SJCRH30 (cell line): ENCODE results near the gene ATG9B. TPM values are rescaled to one million over a fixed set of nuclear protein-coding genes. Genes with fewer than 3 reads are reported as not detected.

Experiments used
- DNase-seq, 2 experiments: peaks; one replicate each; pipeline ENCODE4 v3.0.0-alpha.2; 2015 to 2020
- H3K27ac ChIP-seq: fragments of 250-450 bp; sonication (Bioruptor Pico); 2 replicates; pipeline ENCODE4 v1.5.1; 2020; ENCODE audit warnings: mild to moderate bottlenecking, moderate library complexity
- H3K27me3 ChIP-seq: fragments of 250-450 bp; sonication (Bioruptor Pico); 2 replicates; pipeline ENCODE4 v1.5.1; 2020; ENCODE audit warnings: mild to moderate bottlenecking, moderate library complexity
- H3K36me3 ChIP-seq: fragments of 250-450 bp; sonication (Bioruptor Pico); 2 replicates; pipeline ENCODE4 v1.5.1; 2020; ENCODE audit warnings: mild to moderate bottlenecking, moderate library complexity
- H3K4me1 ChIP-seq: fragments of 250-450 bp; sonication (Bioruptor Pico); 2 replicates; pipeline ENCODE4 v1.5.1; 2020; ENCODE audit warnings: mild to moderate bottlenecking, moderate library complexity
- H3K4me3 ChIP-seq: fragments of 250-450 bp; sonication (Bioruptor Pico); 2 replicates; pipeline ENCODE4 v1.5.1; 2020; ENCODE audit warnings: mild to moderate bottlenecking, moderate library complexity
- H3K9me3 ChIP-seq: fragments of 250-450 bp; sonication (Bioruptor Pico); replicated peaks from 2 replicates; pipeline ENCODE4 v1.5.1; 2020; ENCODE audit warnings: mild to moderate bottlenecking, moderate library complexity
- total RNA-seq: library from RNA; depleted of rRNA; stranded (reverse); fragments of >200 nt; shearing (Covaris generic); gene quantifications from 2 replicates; pipeline ENCODE4 v1.2.3, GENCODE V29; 2014

The ATG9B gene
- total RNA-seq, 1 experiment from 2014 or later: 0.08 TPM

DNA sequence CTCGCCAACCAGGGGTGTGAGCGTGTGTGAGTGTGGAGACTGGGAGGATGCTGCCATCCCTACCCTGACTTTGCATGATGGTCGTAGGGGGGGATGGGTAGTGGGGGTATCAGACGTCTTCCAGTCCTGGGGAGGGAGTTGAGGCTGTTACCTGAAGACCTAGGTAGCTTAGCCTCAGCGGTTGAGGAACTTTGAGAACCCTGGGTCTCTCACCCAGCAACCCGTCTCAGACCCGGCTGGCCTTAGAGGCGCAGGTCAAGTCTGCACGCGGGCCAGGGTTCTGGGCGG, 37.8 kb upstream of the ATG9B start:
- Histone ChIP-seq H3K27ac (no peak overlapping the region), H3K9me3 (no peaks in the 10 kb centered on the region), H3K36me3 (peaks cover 23% of the 10 kb centered on the region), H3K4me1 (peaks cover 11% of the 10 kb centered on the region; the same call in 1 of the 2 replicates), H3K4me3 (no peak overlapping the region), H3K27me3 (no peaks in the 10 kb centered on the region)
- no peak for DNase-seq

DNA sequence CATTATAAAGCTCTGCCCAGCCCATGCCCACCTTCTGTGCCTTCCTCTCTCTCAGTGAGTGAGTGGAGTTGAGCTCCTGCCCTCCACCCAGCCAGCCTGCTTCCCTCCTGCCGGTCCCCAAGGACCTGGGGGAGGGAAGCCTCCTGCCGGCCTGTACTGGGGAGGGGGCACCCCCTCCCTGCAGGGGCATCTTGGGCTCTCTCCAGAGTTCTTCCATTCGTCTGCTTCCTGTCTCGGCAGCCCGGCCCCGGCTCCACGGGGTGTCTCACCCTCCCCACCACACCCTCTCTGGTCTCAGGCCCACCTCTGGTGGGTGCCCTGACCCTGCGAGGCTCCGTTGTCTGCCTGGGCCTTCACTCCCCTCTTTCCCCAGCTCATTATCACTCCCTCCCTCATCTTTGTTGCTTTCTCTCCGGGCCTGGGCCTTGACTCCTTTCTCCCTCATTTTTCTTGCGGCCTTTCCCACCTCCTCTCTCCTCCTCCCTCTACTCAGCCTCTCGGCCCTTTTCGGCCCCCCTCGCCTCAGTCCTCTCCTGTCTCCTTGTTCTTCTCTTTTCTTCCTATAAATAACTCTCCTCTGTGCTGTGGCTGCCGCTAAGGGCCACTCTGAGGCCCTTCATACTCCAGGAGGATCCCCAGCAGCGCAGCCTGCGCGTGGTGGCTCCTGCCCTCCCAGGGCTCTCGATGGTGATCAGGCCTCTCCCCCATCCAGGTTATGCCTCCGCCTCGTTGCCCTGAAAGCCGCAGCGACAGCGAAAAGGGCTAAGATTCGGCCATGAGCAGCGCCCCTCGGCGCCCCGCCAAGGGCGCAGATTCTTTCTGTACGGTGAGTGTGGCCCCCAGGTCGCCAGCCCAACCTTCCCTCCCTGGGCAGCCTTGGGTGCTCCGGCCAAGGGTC, 37.2 kb upstream of the ATG9B start:
- H3K9me3 ChIP-seq: no peaks in the 10 kb centered on the region
- H3K4me1 ChIP-seq: peaks cover 5% of the 10 kb centered on the region; the same call in 1 of the 2 replicates
- H3K27ac ChIP-seq: no peak overlapping the region
- H3K27me3 ChIP-seq: no peaks in the 10 kb centered on the region
- DNase-seq: no peak
- peaks cover 17% of the 10 kb centered on the region for H3K36me3 ChIP-seq
- no peak overlapping the region for H3K4me3 ChIP-seq

DNA sequence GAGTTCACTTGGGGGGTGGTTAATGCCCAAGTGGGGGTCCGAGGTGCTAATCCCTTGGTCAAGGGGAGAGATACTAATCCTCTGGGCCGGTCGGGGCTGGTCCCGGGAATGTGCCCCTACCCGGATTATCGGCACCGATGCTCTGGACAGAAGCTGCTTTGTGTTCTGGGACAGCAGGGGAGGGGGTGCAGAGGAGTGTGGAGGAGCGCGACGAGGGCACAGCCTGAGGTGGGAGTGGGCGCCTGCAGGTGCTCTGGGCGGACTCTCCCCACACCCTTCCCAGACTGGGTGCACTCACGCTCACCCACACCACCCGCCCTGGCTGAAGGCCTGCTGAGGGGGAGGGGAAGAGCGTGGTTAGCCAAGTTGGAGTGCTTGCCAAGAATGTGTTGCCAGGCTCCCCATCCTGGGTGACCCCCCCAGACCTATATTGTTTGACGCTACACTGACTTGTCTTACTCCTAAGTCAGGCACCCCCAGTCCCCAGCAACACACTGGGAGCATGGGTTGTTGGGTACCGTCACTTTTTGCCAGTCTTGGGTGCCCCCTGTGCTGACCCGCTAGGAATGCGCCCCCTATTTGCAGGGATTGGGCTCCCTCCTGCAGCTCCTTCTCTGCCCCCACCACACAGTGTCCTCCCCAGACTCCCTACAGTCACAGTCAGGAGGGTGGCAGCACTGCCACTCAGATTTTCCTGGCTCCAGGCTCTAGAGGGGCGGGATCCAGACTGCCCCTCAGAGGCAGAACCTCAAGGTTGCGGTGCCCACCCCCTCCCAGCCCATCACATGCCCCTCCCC, 36.3 kb upstream of the ATG9B start:
- peaks cover 5% of the 10 kb centered on the region; the same call in 1 of the 2 replicates for H3K4me1 ChIP-seq
- H3K27ac ChIP-seq: peak overlapping the region; percentile 96; the same call in 1 of the 2 replicates

DNA sequence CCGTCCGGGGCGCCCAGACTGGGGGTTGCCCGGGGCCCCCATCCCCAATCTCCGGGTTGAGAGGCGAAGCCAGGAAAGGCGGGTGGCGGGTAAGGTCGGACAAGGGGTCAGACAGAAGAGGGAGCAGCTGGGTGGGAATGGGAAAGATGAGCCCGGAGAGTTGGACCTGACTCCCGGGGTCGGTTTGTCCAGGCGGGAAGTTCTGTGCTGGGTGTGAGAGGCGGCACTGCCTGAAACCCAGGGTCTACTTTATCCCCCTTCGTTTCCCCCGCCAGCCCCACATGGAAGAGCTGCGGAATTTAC, 35.8 kb upstream of the ATG9B start:
- no peak for DNase-seq
- Histone ChIP-seq H3K36me3 (peaks cover 9% of the 10 kb centered on the region), H3K4me1 (peaks cover 5% of the 10 kb centered on the region; the same call in 1 of the 2 replicates), H3K4me3 (peak overlapping the region; percentile 68), H3K9me3 (no peaks in the 10 kb centered on the region), H3K27me3 (no peaks in the 10 kb centered on the region), H3K27ac (peak overlapping the region; percentile 96)

More for the DNA sequence above, 36.3 kb upstream of the ATG9B start:
- peaks cover 14% of the 10 kb centered on the region for H3K36me3 ChIP-seq
- peak overlapping the region; percentile 68 for H3K4me3 ChIP-seq
- peak in 1 of 2 experiments; percentile 34 for DNase-seq
- H3K9me3 ChIP-seq: no peaks in the 10 kb centered on the region
- H3K27me3 ChIP-seq: no peaks in the 10 kb centered on the region

DNA sequence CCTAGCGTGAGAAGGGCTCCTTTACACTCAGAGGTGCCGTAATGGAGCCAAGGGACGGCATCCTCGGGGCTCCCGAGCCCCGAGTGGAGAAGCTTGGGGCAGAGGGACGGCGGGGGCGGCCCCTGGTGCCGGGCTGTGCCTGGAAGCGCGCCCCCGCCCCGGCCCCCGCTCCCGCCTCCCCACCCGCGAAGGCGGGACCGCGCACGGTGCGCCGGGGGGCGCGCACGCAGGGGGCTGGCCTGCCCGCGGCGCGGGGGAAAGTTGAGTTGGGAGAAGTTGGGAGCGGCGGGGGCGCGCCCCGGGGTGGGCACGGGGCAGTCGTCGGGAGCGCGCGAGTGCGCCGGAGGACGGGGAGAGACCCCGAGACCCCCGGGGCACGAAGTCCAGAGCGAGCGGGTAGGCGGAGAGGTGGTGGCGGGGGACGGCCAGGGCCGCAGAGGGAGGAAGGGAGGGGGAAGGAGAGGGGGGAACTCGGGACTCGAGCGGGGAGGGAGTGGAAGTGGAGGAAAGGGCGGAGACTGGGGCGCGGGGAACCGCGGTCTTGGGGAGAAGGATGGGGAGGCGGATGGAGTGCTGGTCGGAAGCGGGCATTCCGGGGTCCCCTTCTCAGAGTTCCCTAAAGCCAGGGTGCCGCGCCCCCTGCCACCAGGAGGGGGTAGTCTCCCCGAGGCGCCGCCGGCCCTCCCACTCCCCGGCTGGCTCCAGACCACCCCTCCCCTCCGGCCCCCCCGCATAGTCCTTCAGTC, 35.2 kb upstream of the ATG9B start, which contains the start of gene SLC4A2:
SLC4A2 (plus strand) TSS at position 223 of the 746 bp plus-strand sequence. CDS start 2,399 bp downstream, outside the sequence.
- H3K9me3 ChIP-seq: no peaks in the 10 kb centered on the region
- DNase-seq: peak; percentile 83 to 86
- peak within 1 kb of the TSS; percentile 96 for H3K27ac ChIP-seq
- no peaks in the 10 kb centered on the region for H3K27me3 ChIP-seq
- H3K36me3 ChIP-seq: peaks cover 4% of the 10 kb centered on the region
- peak within 1 kb of the TSS; percentile 68 for H3K4me3 ChIP-seq
- H3K4me1 ChIP-seq: peaks cover 5% of the 10 kb centered on the region; the same call in 1 of the 2 replicates

DNA sequence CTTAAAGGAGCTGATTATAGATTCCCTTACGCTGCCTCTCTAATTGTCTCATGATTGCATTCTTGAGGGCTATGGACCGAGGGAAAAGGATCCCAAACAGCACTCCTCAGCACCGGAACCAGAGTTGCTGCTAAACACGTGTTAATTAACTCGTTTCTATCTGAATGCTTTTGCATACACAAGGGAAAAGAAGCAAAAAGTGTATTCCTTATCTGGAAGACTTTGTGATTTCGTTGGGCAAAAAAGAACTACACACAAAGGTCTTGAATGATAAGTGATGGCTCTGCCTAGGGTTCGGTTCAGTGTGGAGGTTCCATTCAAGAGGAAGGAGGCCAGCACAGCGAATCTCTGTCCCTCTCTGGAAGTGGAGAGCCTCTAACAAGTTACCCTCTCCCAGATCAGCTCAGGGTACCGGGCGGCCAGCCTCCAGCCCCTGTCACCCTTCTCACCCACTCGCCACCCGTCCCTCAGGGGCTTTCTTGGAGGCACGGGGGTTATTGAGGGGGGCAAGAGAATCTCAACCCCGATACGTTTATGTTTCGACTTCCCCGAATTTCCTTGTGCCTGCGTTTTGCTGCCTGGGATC, 34.6 kb upstream of the ATG9B start:
- H3K4me1 ChIP-seq: peaks cover 5% of the 10 kb centered on the region; the same call in 1 of the 2 replicates

DNA sequence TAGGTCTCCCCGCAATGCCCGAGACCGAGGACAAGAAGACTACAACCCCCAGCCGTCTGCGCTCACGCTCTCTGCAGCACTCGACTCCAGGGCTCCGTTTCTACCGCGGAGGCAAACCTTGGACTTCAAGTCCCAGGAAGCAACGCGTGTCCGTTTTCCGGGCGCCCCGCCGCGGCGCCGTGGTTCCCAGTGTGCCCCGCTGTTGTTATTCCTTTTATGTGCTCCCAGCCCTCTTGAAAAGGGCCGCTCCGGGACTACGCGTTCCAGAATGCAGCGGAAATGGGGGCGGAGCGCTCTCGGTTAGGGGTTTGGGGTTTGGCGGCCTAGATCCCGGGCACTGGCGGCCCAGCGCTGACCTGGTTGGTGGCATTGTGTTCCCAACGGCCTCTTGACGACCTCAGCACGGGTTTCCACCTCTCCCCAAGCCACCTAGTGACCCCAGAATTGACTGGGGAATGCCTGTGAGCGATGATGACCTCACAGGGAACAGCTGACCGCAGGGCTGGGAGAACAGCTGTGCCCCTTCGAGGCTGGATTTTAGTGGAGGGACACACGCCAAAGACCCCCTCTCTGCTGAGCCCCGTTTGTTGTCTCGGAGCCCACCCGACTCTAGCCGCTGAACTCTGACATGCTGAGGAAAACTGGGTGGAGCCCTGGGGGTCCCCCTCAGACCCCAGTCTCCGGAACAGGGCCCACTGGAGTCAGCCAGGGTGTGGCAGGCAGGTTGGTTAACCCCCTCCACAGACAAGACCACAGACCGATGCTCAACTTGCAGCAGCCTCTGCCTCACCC, 33.9 kb upstream of the ATG9B start:
- H3K36me3 ChIP-seq: no peaks in the 10 kb centered on the region
- no peaks in the 10 kb centered on the region for H3K9me3 ChIP-seq
- H3K4me3 ChIP-seq: peak overlapping the region; percentile 68
- H3K27me3 ChIP-seq: no peaks in the 10 kb centered on the region
- peak overlapping the region; percentile 96 for H3K27ac ChIP-seq
- peak; percentile 99 to 100 for DNase-seq
- H3K4me1 ChIP-seq: peaks cover 5% of the 10 kb centered on the region; the same call in 1 of the 2 replicates

More for the DNA sequence above, 34.6 kb upstream of the ATG9B start:
- peak in 1 of 2 experiments; percentile 57 for DNase-seq
- peaks cover 2% of the 10 kb centered on the region; the same call in 1 of the 2 replicates for H3K36me3 ChIP-seq
- H3K27ac ChIP-seq: peak overlapping the region; percentile 96
- no peaks in the 10 kb centered on the region for H3K9me3 ChIP-seq
- no peaks in the 10 kb centered on the region for H3K27me3 ChIP-seq
- peak overlapping the region; percentile 68 for H3K4me3 ChIP-seq

DNA sequence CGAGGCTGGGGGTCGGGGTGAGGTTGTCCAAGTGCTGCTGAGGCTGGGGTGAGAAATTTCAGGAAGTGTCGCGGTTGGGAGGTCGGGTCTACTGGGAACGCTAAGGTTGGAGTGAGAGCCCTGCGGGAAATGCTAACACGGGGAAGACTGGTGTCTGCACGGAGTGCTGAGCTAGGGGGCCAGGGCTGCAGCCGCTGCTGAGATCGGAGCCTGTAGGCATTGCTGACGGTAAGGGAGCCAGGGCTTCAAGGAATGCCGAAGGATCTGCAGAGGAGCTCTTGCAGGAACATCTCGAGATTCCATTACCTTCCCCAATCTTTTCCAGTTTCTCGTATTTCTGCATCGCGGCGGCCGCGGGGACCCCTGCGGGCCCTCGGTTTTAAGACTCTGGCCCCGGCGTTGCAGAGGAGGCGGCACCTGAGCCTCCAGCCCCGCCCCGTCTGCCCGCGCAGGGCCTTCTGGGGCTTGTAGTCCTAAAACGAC, 33.3 kb upstream of the ATG9B start, which contains the start of gene CDK5:
CDK5 (minus strand) TSS at position 392 of the 483 bp plus-strand sequence; CDS start at position 343, 49 bp downstream.
- peak within 1 kb of the TSS; percentile 68 for H3K4me3 ChIP-seq
- peaks cover 5% of the 10 kb centered on the region; the same call in 1 of the 2 replicates for H3K4me1 ChIP-seq
- H3K27me3 ChIP-seq: no peaks in the 10 kb centered on the region
- peak within 1 kb of the TSS; percentile 96 for H3K27ac ChIP-seq
- no peaks in the 10 kb centered on the region for H3K36me3 ChIP-seq
- no peaks in the 10 kb centered on the region for H3K9me3 ChIP-seq
- peak in 1 of 2 experiments; percentile 71 for DNase-seq

DNA sequence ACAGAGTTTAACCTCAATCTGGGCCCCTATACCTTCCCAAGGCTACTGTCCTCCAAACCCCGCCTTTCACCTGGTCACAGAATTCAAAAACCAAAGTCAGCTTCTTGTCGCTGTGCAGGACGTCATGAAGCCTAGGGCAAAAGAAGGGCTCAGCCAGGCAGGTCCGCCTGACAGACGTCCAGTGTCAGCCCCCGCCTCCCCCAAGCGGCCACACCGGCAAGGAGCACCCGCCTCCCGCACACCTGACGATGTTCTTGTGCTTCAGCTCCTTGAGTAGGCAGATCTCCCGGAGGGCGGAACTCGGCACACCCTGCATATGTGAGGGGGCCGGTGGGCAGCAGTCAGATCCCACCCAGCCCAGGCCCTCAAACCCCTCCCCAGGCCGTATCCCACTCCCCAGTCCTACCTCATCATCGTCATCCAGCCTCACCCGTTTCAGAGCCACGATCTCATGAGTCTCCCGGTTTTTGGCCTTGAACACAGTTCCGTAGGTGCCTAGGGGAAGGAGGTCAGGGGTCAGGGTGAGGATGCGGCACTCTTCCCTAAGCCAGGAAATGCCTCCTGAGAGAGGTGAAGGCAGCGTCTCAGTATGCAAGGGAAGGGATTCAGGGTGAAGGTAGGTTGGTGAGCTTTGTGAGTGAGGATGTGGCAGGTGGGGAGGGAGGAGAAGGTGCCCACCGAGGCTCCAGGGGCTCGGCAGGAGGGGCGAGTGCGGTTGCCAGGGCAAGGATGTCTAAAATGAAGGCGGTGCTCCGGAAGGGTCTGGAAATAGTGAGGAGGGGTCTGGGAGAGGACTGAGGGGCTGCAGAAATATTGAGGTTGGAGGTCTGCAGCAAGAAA, 32.6 kb upstream of the ATG9B start:
- no peaks in the 10 kb centered on the region for H3K27me3 ChIP-seq
- H3K27ac ChIP-seq: no peak overlapping the region; the same call in 1 of the 2 replicates
- H3K4me1 ChIP-seq: peaks cover 5% of the 10 kb centered on the region; the same call in 1 of the 2 replicates
- no peak for DNase-seq
- H3K4me3 ChIP-seq: peak overlapping the region; percentile 68
- H3K9me3 ChIP-seq: no peaks in the 10 kb centered on the region
- H3K36me3 ChIP-seq: no peaks in the 10 kb centered on the region

DNA sequence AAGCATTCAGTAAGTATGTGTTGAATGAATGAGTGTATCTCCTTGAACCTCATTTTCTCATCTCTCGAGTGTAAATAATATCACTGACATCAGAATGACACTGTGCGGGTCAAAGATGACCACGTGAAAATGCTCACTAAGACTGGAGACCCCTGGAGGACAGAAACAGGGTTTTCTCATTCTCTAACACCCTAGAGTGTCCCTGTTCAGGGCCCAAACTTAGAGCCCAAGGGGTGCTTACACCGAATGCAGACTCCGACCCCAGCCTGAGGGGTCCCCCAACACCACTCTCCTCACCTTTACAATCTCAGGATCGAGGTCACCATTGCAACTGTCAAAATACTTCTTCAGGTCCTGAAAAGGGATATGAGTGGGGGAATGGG, 32.0 kb upstream of the ATG9B start:
- Histone ChIP-seq H3K36me3 (no peaks in the 10 kb centered on the region), H3K27me3 (no peaks in the 10 kb centered on the region), H3K27ac (no peak overlapping the region), H3K4me1 (peaks cover 5% of the 10 kb centered on the region; the same call in 1 of the 2 replicates), H3K9me3 (no peaks in the 10 kb centered on the region), H3K4me3 (no peak overlapping the region)
- DNase-seq: no peak

DNA sequence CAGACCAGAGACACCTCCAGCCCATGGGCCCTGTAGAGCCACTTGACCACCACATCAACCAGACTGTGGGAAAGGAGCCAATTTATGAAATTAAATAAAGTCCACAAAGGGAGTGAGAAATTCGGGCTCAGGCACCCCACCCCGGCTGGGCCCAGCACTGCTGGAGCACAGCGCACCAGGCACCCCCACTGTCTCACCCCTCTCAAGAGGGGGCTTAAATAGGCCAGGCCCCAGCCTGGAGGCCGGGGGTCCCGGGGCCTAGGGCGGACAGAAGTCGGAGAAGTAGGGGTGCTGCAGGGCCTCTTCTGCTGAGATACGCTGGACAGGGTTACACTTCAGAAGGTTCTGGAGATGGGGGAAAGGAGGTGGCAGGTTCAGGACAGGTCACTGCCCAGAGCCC, 29.5 kb upstream of the ATG9B start:
- Histone ChIP-seq H3K4me1 (peaks cover 11% of the 10 kb centered on the region; the same call in 1 of the 2 replicates), H3K36me3 (no peaks in the 10 kb centered on the region), H3K9me3 (no peaks in the 10 kb centered on the region), H3K4me3 (no peak overlapping the region), H3K27ac (no peak overlapping the region), H3K27me3 (no peaks in the 10 kb centered on the region)
- DNase-seq: no peak

DNA sequence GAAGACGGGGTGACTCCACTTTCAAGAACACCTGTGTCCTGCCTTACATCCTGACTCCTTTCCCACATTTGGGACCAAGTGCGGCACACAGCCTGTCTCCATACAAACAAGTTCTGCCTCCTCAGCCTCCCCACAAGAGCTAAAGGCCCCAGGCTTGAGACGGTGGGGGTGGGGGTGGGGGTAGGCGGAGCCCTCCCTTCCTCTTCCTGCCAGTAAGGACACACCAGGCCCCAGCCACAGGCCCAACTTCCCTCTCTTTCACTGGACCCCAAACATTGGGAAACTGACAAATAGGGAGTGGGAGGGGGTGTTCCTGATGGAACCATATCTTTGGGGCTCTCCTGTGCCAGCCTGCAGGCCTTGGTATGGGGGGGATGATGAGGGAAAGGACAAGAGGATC, 28.8 kb upstream of the ATG9B start:
- Histone ChIP-seq H3K9me3 (no peaks in the 10 kb centered on the region), H3K4me1 (peaks cover 18% of the 10 kb centered on the region), H3K4me3 (no peak overlapping the region), H3K27me3 (no peaks in the 10 kb centered on the region), H3K27ac (no peak overlapping the region), H3K36me3 (no peaks in the 10 kb centered on the region)
- no peak for DNase-seq
